Measurements from ENCODE around the gene TAF3.

Gene TAF3

DNA sequence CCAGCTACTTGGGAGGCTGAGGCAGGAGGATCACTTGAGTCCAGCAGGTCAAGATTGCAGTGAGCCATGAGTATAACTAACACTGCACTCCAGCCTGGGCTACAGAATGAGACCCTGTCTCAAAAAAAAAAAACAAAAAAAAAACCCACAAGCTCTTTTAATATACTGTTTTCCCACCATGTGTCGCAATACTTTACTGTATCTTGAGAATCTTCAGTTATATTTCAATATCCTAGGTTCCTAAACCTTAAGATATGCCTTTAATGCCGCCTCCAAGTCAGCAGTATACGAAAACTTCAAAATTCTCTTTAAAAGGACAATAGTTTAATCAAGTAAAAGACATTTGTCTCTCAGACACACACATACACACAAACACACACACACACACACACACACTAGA, 62.8 kb downstream of the TAF3 start:
- Histone ChIP-seq H3K36me3 (ENCODE audit: control insufficient read depth, insufficient read depth, low read length, severe bottlenecking) (no peaks in the 10 kb centered on the region), H3K9me3 (ENCODE audit: control insufficient read depth, low read length) (no peaks in the 10 kb centered on the region), H3K27me3 (replicated peaks; ENCODE audit: control insufficient read depth, insufficient read depth, low read length) (no peaks in the 10 kb centered on the region), H3K4me3 (ENCODE audit: low read length) (no peak overlapping the region), H3K4me1 (ENCODE audit: control insufficient read depth, insufficient read depth, low read length) (no peaks in the 10 kb centered on the region), H3K9ac (ENCODE audit: low read length) (no peak overlapping the region)
- DNase-seq (ENCODE audit: low read depth), result no peak

DNA sequence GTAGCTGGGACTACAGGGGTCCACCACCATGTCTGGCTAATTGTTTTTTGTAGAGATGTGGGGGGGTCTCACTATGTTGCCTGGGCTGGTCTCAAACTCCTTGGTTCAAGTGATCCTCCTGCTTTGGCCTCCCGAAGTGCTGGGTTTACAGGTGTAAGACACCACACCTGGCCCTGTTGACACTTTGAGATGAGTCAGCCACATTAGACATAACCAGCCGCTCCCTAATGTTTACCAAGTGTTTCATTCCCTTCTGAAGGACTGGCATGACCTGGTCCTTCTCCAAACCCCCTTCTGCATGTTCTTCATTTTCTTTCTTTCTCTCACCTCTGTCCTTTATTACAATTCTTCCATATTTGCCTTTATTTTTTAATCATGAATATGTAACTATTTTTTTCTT, 67.8 kb downstream of the TAF3 start:
- Histone ChIP-seq H3K9me3 (ENCODE audit: control insufficient read depth, low read length) (no peaks in the 10 kb centered on the region), H3K4me1 (ENCODE audit: control insufficient read depth, insufficient read depth, low read length) (peaks cover 4% of the 10 kb centered on the region), H3K27me3 (replicated peaks; ENCODE audit: control insufficient read depth, insufficient read depth, low read length) (no peaks in the 10 kb centered on the region), H3K4me3 (ENCODE audit: low read length) (no peak overlapping the region), H3K9ac (ENCODE audit: low read length) (no peak overlapping the region), H3K36me3 (ENCODE audit: control insufficient read depth, insufficient read depth, low read length, severe bottlenecking) (no peaks in the 10 kb centered on the region)
- DNase-seq (ENCODE audit: low read depth), result no peak

DNA sequence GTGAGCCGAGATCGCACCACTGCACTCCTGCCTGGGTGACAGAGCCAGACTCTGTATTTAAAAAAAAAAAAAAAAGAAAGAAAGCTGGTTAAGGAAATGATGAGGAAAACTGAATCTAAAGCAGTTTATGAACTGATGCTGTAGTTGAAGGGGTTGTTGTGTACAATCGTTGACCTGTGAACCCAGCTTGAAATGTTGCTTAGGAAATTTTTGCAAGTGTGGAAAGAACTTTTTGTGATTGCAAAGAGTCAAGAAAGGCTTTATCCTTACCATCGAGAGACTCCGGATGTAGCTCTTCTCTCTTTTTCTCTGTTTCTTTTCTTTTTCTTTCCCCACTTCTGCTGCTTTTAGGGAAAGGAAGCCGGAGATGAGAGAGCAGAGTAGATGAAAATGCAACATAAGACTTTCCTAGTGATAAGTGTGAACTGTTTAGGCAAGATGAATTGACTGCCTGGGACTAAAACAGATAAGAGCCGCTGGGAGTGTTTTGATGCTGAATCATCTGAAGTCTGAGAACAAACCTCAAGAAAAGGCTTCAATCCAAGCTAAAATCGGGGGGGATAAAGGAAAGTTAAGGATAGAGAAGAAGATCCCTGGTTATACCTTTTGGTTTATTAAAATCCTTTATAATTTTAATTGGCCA, 69.0 kb downstream of the TAF3 start:
- peak; percentile 22 for DNase-seq (ENCODE audit: low read depth)
- no peaks in the 10 kb centered on the region for H3K36me3 ChIP-seq (ENCODE audit: control insufficient read depth, insufficient read depth, low read length, severe bottlenecking)
- peaks cover 13% of the 10 kb centered on the region for H3K4me1 ChIP-seq (ENCODE audit: control insufficient read depth, insufficient read depth, low read length)
- H3K27me3 ChIP-seq (replicated peaks; ENCODE audit: control insufficient read depth, insufficient read depth, low read length), result no peaks in the 10 kb centered on the region
- no peak overlapping the region for H3K9ac ChIP-seq (ENCODE audit: low read length)
- no peak overlapping the region for H3K4me3 ChIP-seq (ENCODE audit: low read length)
- no peaks in the 10 kb centered on the region for H3K9me3 ChIP-seq (ENCODE audit: control insufficient read depth, low read length)

DNA sequence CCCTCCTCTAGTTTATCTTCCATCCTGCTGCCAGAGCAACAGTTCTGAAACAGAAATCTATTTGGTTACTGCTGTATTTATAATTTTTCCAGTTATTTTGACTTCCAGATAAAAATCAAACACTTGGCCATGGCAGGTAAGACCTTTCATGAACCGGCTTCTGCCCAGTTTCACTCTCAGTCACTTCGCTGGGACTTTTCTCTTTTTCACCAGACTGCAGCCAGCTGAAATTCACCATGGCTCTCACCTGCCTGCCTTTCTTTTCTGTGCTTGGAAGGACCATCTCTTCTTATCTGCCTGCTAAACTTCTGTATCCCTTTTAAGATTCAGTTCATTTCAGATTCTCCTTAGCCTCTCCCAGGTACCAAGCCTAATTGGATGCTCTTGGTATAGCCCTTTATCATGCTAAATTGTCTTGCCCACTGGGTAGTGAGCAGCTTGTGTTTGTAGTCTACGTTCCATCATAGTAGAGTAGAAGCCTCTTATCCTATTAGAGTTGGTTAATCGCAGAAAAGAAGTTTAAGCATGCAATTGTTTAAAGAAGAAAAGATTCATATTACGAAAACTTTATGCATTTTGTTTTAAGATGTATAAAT, 71.7 kb downstream of the TAF3 start:
- Histone ChIP-seq H3K9me3 (ENCODE audit: control insufficient read depth, low read length) (no peaks in the 10 kb centered on the region), H3K36me3 (ENCODE audit: control insufficient read depth, insufficient read depth, low read length, severe bottlenecking) (no peaks in the 10 kb centered on the region), H3K27me3 (replicated peaks; ENCODE audit: control insufficient read depth, insufficient read depth, low read length) (no peaks in the 10 kb centered on the region), H3K4me1 (ENCODE audit: control insufficient read depth, insufficient read depth, low read length) (peaks cover 19% of the 10 kb centered on the region), H3K4me3 (ENCODE audit: low read length) (no peak overlapping the region), H3K9ac (ENCODE audit: low read length) (no peak overlapping the region)
- DNase-seq (ENCODE audit: low read depth), result no peak

DNA sequence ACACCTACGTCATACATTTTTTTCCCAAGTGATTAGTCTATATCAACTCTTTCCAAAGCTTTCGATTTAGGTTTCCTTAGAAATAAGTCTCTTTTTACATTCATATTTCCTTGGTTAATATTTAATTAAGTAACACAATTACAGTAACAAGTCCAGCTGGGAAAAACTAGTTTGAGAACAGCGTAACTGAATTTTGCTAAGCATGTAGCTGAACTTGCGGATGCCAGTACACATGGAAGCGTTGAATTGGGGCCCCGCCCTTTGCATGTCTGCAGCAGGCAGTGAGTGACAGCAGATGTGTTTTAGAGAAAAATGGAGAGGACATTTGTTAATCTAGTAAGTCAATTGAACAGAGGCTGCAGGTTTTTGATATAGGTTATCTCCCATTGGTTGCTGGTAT, 72.5 kb downstream of the TAF3 start:
- no peaks in the 10 kb centered on the region for H3K27me3 ChIP-seq (replicated peaks; ENCODE audit: control insufficient read depth, insufficient read depth, low read length)
- no peaks in the 10 kb centered on the region for H3K36me3 ChIP-seq (ENCODE audit: control insufficient read depth, insufficient read depth, low read length, severe bottlenecking)
- no peaks in the 10 kb centered on the region for H3K9me3 ChIP-seq (ENCODE audit: control insufficient read depth, low read length)
- H3K9ac ChIP-seq (ENCODE audit: low read length), result no peak overlapping the region
- H3K4me3 ChIP-seq (ENCODE audit: low read length), result no peak overlapping the region
- DNase-seq (ENCODE audit: low read depth), result no peak
- H3K4me1 ChIP-seq (ENCODE audit: control insufficient read depth, insufficient read depth, low read length), result peaks cover 23% of the 10 kb centered on the region

DNA sequence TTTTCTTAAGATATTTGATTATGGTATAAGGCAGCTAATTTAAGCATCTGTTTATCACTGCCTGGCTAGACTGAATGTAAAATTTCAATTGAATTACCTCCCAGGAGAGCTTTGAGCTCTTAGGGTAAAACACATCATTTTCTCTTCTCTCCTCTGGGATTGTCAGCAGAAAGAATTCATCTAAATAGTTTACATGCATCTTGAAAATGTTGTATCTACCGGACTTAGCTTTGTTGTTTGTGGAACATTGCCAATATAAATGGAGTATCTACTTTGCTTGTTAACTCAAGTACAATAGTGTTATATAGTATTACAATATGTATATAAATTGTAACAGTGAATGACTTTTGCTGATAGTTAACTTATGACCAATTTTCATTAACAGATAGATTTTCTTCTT, 73.3 kb downstream of the TAF3 start:
- Histone ChIP-seq H3K4me1 (ENCODE audit: control insufficient read depth, insufficient read depth, low read length) (peaks cover 23% of the 10 kb centered on the region), H3K36me3 (ENCODE audit: control insufficient read depth, insufficient read depth, low read length, severe bottlenecking) (no peaks in the 10 kb centered on the region)

DNA sequence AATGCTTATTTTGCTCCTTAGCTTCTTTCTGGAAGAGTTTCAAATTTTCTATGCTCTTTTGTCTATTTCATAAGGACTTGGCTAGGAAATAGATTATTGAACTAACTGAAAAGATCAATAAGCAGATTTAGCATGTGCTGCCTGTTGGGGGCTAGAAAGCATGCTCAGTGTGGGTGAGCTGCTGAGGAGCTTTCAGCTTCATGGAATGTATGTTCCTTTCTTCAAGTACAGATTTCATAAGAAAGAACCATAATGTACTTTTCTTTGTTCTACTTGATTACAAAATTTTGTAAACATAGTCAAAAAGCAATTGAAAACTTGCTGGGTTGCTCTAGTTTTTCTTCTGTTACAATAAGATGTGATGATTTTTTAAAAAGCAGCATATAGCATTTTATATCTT, 73.8 kb downstream of the TAF3 start:
- Histone ChIP-seq H3K4me1 (ENCODE audit: control insufficient read depth, insufficient read depth, low read length) (peaks cover 22% of the 10 kb centered on the region), H3K27me3 (replicated peaks; ENCODE audit: control insufficient read depth, insufficient read depth, low read length) (no peaks in the 10 kb centered on the region), H3K4me3 (ENCODE audit: low read length) (peak overlapping the region; percentile 46), H3K9ac (ENCODE audit: low read length) (no peak overlapping the region), H3K36me3 (ENCODE audit: control insufficient read depth, insufficient read depth, low read length, severe bottlenecking) (no peaks in the 10 kb centered on the region), H3K9me3 (ENCODE audit: control insufficient read depth, low read length) (no peaks in the 10 kb centered on the region)
- DNase-seq (ENCODE audit: low read depth), result peak; percentile 64

More for the DNA sequence above, 73.3 kb downstream of the TAF3 start:
- Histone ChIP-seq H3K27me3 (replicated peaks; ENCODE audit: control insufficient read depth, insufficient read depth, low read length) (no peaks in the 10 kb centered on the region), H3K4me3 (ENCODE audit: low read length) (no peak overlapping the region), H3K9ac (ENCODE audit: low read length) (no peak overlapping the region), H3K9me3 (ENCODE audit: control insufficient read depth, low read length) (no peaks in the 10 kb centered on the region)
- peak; percentile 52 for DNase-seq (ENCODE audit: low read depth)

DNA sequence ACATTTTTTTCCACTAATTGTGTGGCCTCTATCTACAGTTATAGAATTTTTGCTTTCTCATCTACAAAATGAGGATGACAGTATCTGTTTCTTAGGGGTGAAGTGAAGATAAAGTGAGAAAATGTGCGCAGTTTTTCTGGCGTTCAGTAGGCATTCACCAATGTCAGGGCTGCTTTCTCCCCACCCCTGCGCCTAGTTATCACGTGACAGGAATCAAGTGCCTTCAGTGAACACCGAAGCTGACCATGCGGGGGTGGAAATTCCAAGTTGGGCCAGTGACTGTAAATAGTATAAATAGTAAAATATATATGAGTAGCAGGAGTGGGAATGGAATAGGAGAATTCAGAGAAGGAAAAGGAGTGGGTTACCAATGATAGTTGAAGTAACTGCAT, 77.4 kb downstream of the TAF3 start:
- H3K36me3 ChIP-seq (ENCODE audit: control insufficient read depth, insufficient read depth, low read length, severe bottlenecking), result no peaks in the 10 kb centered on the region
- DNase-seq (ENCODE audit: low read depth), result no peak
- H3K4me1 ChIP-seq (ENCODE audit: control insufficient read depth, insufficient read depth, low read length), result peaks cover 20% of the 10 kb centered on the region
- no peak overlapping the region for H3K9ac ChIP-seq (ENCODE audit: low read length)
- H3K9me3 ChIP-seq (ENCODE audit: control insufficient read depth, low read length), result no peaks in the 10 kb centered on the region
- H3K4me3 ChIP-seq (ENCODE audit: low read length), result no peak overlapping the region
- H3K27me3 ChIP-seq (replicated peaks; ENCODE audit: control insufficient read depth, insufficient read depth, low read length), result no peaks in the 10 kb centered on the region

DNA sequence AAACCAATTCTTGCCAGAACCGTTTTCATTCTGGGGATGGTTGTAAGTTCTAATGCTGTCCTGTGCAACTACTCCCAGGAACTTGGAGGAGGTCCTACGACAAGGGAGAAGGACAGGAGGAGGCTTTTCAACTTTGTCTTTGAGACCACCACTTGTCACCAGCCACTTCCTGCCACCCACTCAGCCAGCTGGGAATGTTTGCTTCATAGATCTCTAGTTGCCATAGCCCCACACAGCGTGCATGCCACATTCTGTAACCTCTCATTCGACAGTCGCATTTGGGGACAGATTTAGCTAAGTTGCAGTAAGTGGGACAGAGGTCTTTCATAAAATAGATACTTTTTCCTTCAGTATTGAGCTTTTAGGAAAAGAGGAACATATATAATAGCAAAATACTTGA, 78.0 kb downstream of the TAF3 start:
- DNase-seq (ENCODE audit: low read depth), result no peak
- peaks cover 20% of the 10 kb centered on the region for H3K4me1 ChIP-seq (ENCODE audit: control insufficient read depth, insufficient read depth, low read length)
- H3K9ac ChIP-seq (ENCODE audit: low read length), result no peak overlapping the region
- H3K4me3 ChIP-seq (ENCODE audit: low read length), result no peak overlapping the region
- H3K9me3 ChIP-seq (ENCODE audit: control insufficient read depth, low read length), result no peaks in the 10 kb centered on the region
- no peaks in the 10 kb centered on the region for H3K27me3 ChIP-seq (replicated peaks; ENCODE audit: control insufficient read depth, insufficient read depth, low read length)
- no peaks in the 10 kb centered on the region for H3K36me3 ChIP-seq (ENCODE audit: control insufficient read depth, insufficient read depth, low read length, severe bottlenecking)

DNA sequence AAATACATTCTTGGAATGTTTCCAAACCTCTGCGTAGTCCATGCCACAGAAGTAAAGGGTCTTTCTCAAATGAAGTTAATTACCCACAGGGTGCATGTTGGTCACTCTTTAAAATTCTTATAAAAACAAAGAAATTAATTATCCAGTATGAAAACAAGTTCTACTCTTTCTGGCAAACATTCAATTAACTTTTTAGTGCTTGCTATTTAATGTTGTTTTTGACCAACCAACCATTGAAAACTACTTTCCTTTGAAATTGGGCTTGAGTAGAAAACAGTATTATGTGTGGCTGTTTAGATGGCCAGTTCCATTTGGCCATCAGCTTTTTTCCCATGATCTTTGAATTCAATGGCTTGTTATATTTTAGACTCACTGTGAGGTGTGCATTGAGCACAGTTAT, 83.0 kb downstream of the TAF3 start:
- Histone ChIP-seq H3K4me1 (ENCODE audit: control insufficient read depth, insufficient read depth, low read length) (no peaks in the 10 kb centered on the region), H3K9me3 (ENCODE audit: control insufficient read depth, low read length) (no peaks in the 10 kb centered on the region), H3K4me3 (ENCODE audit: low read length) (no peak overlapping the region), H3K9ac (ENCODE audit: low read length) (no peak overlapping the region), H3K27me3 (replicated peaks; ENCODE audit: control insufficient read depth, insufficient read depth, low read length) (no peaks in the 10 kb centered on the region), H3K36me3 (ENCODE audit: control insufficient read depth, insufficient read depth, low read length, severe bottlenecking) (no peaks in the 10 kb centered on the region)
- no peak for DNase-seq (ENCODE audit: low read depth)

DNA sequence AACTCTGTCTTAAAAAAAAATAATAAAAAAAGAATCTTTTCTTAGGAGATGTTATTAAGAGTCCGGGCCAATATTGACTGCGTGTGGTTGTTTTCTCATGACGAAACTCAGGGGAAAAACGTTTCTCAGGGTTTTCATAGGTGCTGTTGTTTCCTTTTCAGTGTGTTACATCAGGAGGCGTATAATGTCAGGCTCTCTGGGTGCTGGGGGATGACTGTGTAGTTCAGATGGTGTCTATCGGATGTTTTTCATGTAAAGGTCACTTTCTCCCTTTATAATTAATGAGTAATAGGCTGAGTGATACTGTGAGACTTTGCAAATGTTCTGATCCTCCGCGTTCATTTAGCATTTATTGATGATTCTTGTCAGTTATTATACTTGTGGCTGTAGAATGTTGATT, 84.1 kb downstream of the TAF3 start:
- no peaks in the 10 kb centered on the region for H3K27me3 ChIP-seq (replicated peaks; ENCODE audit: control insufficient read depth, insufficient read depth, low read length)
- DNase-seq (ENCODE audit: low read depth), result no peak
- H3K4me3 ChIP-seq (ENCODE audit: low read length), result no peak overlapping the region
- H3K9me3 ChIP-seq (ENCODE audit: control insufficient read depth, low read length), result no peaks in the 10 kb centered on the region
- no peak overlapping the region for H3K9ac ChIP-seq (ENCODE audit: low read length)
- H3K36me3 ChIP-seq (ENCODE audit: control insufficient read depth, insufficient read depth, low read length, severe bottlenecking), result no peaks in the 10 kb centered on the region
- H3K4me1 ChIP-seq (ENCODE audit: control insufficient read depth, insufficient read depth, low read length), result no peaks in the 10 kb centered on the region

DNA sequence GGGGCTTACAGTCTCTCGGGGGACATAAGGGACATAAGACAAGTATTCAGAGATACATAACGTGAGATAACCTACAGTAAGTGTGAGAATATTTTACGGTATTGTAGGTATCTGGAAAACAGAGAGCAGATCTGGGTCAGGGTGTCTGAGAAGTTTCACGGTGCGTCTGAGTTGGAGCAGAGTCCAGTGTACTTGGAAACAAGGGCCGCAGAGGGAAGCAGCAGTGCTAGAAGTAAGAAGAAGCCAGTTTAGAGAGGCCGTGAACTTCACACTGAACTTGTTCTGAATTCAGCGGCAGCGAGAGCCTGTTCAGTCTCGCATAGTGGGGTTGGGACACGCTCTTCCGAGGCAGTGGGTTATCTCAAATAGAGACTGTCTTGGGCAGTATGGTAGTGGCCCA, 85.5 kb downstream of the TAF3 start:
- Histone ChIP-seq H3K36me3 (ENCODE audit: control insufficient read depth, insufficient read depth, low read length, severe bottlenecking) (no peaks in the 10 kb centered on the region), H3K4me1 (ENCODE audit: control insufficient read depth, insufficient read depth, low read length) (no peaks in the 10 kb centered on the region), H3K9me3 (ENCODE audit: control insufficient read depth, low read length) (no peaks in the 10 kb centered on the region), H3K9ac (ENCODE audit: low read length) (no peak overlapping the region), H3K4me3 (ENCODE audit: low read length) (no peak overlapping the region), H3K27me3 (replicated peaks; ENCODE audit: control insufficient read depth, insufficient read depth, low read length) (no peaks in the 10 kb centered on the region)
- DNase-seq (ENCODE audit: low read depth), result no peak
